LoVo (cell line): Measurements from ENCODE around the gene SH3PXD2A.
"Not testable (repeated sequence)": the region's sequence is repeated elsewhere in the genome, so short reads cannot be mapped to it uniquely, and the experiment has no call there.

Experiments used
- DNase-seq: peaks from one replicate; pipeline ENCODE4 v3.0.0-alpha.2; 2016; ENCODE audit warnings: low spot score

Gene SH3PXD2A

GRCh38 chr10:103832806-103833205, 22.6 kb downstream of the SH3PXD2A start:
- no peak for DNase-seq

- DNase-seq = no peak
Observed at GRCh38 chr10:103829838-103830465, 25.4 kb downstream of the SH3PXD2A start.

GRCh38 chr10:103829278-103829677, 26.1 kb downstream of the SH3PXD2A start:
- no peak for DNase-seq

- DNase-seq = no peak
Observed at GRCh38 chr10:103828587-103829197, 26.7 kb downstream of the SH3PXD2A start.

GRCh38 chr10:103828107-103828506, 27.3 kb downstream of the SH3PXD2A start:
- peak; percentile 10 for DNase-seq

GRCh38 chr10:103826885-103827284, 28.5 kb downstream of the SH3PXD2A start:
- DNase-seq = no peak

GRCh38 chr10:103824281-103824680, 31.1 kb downstream of the SH3PXD2A start:
- DNase-seq = no peak

- no peak for DNase-seq
Observed at GRCh38 chr10:103823706-103824272, 31.6 kb downstream of the SH3PXD2A start.

GRCh38 chr10:103822800-103823199, 32.6 kb downstream of the SH3PXD2A start:
- DNase-seq = no peak

GRCh38 chr10:103822107-103822716, 33.2 kb downstream of the SH3PXD2A start:
- no peak for DNase-seq

GRCh38 chr10:103820101-103821062, 35.0 kb downstream of the SH3PXD2A start:
- DNase-seq = no peak

GRCh38 chr10:103819493-103819892, 35.9 kb downstream of the SH3PXD2A start:
- DNase-seq = no peak

GRCh38 chr10:103818765-103819374, 36.5 kb downstream of the SH3PXD2A start:
- DNase-seq = no peak

GRCh38 chr10:103818105-103818504, 37.3 kb downstream of the SH3PXD2A start:
- no peak for DNase-seq

- no peak for DNase-seq
Observed at GRCh38 chr10:103816431-103816830, 38.9 kb downstream of the SH3PXD2A start.

GRCh38 chr10:103814626-103815370, 40.6 kb downstream of the SH3PXD2A start:
- no peak for DNase-seq

- DNase-seq = no peak
Observed at GRCh38 chr10:103814105-103814504, 41.3 kb downstream of the SH3PXD2A start.

GRCh38 chr10:103813312-103813711, 42.1 kb downstream of the SH3PXD2A start:
- DNase-seq = not testable (repeated sequence)

- DNase-seq = no peak
Observed at GRCh38 chr10:103812432-103812831, 42.9 kb downstream of the SH3PXD2A start.

GRCh38 chr10:103812004-103812403, 43.4 kb downstream of the SH3PXD2A start:
- peak; percentile 50 for DNase-seq

- DNase-seq = no peak
Observed at GRCh38 chr10:103811463-103811862, 43.9 kb downstream of the SH3PXD2A start.
